ENCODE measurements around the gene IFNAR1.
A peak's percentile ranks its signal among the peaks of the same experiment; 100 is the strongest.

Gene IFNAR1

GRCh38 chr21:33324291-33325221 lies at the start of gene IFNAR1:
Gene IFNAR1 (plus strand): TSS chr21:33324970. CDS start chr21:33325056, 86 bp downstream.
- peak; percentile 98 for DNase-seq

- no peak for DNase-seq
Observed at GRCh38 chr21:33278721-33279120, 46.0 kb upstream of the IFNAR1 start.

GRCh38 chr21:33279330-33279820 lies 45.4 kb upstream of the IFNAR1 start:
- DNase-seq: no peak

- DNase-seq: no peak
Observed at GRCh38 chr21:33281096-33281652, 43.6 kb upstream of the IFNAR1 start.

- no peak for DNase-seq
Observed at GRCh38 chr21:33283203-33283602, 41.6 kb upstream of the IFNAR1 start.

GRCh38 chr21:33286076-33286475 lies 38.7 kb upstream of the IFNAR1 start:
- DNase-seq: no peak

- DNase-seq: no peak
Observed at GRCh38 chr21:33286600-33287456, 37.9 kb upstream of the IFNAR1 start.

- DNase-seq: no peak
Observed at GRCh38 chr21:33289199-33289819, 35.5 kb upstream of the IFNAR1 start.

GRCh38 chr21:33290441-33290840 lies 34.3 kb upstream of the IFNAR1 start:
- no peak for DNase-seq

GRCh38 chr21:33291686-33292085 lies 33.1 kb upstream of the IFNAR1 start:
- DNase-seq: no peak

- DNase-seq: no peak
Observed at GRCh38 chr21:33292724-33293123, 32.0 kb upstream of the IFNAR1 start.

- no peak for DNase-seq
Observed at GRCh38 chr21:33293136-33293535, 31.6 kb upstream of the IFNAR1 start.

- DNase-seq: peak; percentile 15
Observed at GRCh38 chr21:33293811-33294216, 31.0 kb upstream of the IFNAR1 start.

- DNase-seq: no peak
Observed at GRCh38 chr21:33296156-33296555, 28.6 kb upstream of the IFNAR1 start.

- peak; percentile 59 for DNase-seq
Observed at GRCh38 chr21:33299181-33299752, 25.5 kb upstream of the IFNAR1 start.

GRCh38 chr21:33300701-33301631 lies 23.8 kb upstream of the IFNAR1 start:
- DNase-seq: no peak

GRCh38 chr21:33301632-33302002 lies 23.2 kb upstream of the IFNAR1 start:
- no peak for DNase-seq

GRCh38 chr21:33302055-33302454 lies 22.7 kb upstream of the IFNAR1 start:
- DNase-seq: no peak

GRCh38 chr21:33302796-33303195 lies 22.0 kb upstream of the IFNAR1 start:
- DNase-seq: no peak

- no peak for DNase-seq
Observed at GRCh38 chr21:33305344-33305671, 19.5 kb upstream of the IFNAR1 start.

GRCh38 chr21:33305938-33306337 lies 18.8 kb upstream of the IFNAR1 start:
- no peak for DNase-seq

Measured in CD4-positive, alpha-beta T cell treated with Interleukin-17A for 1 hour (primary cell).